HuH-7 (cell line): Measurements from ENCODE around the gene SPATS2L.
"Not testable (repeated sequence)": the region's sequence is repeated elsewhere in the genome, so short reads cannot be mapped to it uniquely, and the experiment has no call there.

ENCODE experiments used
- DNase-seq: peaks from one replicate; pipeline ENCODE4 v3.0.0; 2011; ENCODE audit warnings: low spot score

The SPATS2L gene

DNA sequence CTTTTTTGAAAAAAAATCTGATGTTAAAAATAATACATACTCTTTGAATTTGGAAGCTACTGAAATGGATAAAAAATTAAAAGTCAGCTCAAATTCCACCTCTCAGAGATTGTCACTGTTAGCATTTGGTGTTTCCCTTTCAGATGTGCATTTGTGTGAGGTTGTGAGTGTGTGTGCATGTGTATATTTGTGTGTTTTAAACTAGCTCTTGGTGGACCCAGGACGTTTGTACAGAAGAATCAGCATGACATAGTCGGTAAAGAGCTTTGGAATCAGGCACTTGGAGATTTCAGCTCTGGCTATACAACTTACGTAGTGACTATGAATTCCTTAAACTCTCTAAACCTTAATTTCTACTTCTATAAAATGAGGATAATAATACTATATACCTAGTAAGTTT lies 14.5 kb downstream of the SPATS2L start:
- no peak for DNase-seq

DNA sequence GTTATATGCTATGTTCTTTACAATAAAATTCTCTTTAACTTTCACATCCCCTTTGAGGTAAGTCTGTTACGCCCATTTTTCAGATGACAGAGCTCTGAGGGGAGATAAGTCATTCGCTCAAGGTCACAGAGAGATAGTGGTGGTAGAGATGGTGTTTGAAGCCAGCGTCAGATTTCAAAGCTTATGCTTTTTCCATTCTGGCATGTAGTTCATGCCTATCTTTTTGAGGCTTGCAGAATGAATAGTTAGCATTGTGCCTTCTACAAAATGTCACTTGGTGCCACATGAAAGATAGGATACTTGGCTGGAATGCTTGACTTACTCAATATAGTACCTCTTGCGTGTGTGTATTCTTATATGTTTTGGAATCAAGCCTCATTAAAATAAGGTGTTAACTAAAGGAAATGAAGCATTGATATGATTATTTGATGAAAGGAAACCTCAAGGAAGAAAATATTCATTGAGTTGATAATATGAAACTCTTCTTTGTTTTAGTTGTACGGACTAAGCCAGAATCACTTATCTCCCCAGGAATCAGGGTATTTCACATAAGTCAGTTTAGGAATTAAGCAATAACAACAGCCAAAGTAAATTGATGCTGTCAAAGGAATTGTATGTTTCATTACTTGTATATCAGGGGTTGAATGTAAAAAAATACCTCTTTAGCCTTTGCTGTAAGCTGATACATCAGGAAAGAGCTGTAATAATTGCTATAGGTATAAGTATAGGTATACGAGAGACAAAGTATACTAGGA lies 15.5 kb downstream of the SPATS2L start:
- no peak for DNase-seq

DNA sequence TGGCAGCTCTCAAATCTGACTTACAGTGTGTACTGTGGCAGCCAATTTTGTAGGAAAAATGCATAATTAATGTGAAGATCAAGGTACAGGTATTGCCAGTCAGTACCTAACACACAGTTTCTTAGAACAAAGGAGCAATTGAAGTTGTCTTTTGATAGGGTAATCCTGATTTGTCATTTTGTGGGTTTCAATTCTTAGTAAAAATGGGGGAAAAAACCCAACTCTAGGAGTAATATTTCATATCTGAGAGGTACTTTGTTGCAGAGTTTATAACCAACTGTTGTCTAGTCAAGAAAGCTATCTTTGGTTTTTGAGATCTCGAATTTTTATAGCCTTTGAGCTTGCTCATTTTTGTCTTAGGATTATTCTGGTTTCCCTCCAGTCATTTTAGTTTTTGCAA lies 16.1 kb downstream of the SPATS2L start:
- no peak for DNase-seq

DNA sequence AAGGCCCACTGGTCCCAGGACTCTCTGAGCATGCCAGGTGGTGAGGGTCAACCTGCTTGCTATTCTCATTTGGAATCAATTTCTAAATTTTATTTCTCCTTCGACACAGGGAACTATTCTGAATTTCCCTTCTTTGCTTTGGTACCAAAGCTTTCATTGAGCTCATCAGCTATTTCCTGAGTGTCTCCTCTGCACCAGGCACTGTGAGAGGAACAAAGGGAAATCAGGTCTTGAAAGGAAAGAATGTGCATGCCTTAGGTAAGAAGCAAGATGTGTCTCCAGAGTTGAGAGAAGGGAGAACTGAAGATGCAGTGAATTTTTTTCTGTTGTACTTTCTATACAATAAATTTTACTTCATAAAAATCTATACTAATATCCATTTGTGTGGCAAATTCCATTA lies 17.9 kb downstream of the SPATS2L start:
- no peak for DNase-seq

DNA sequence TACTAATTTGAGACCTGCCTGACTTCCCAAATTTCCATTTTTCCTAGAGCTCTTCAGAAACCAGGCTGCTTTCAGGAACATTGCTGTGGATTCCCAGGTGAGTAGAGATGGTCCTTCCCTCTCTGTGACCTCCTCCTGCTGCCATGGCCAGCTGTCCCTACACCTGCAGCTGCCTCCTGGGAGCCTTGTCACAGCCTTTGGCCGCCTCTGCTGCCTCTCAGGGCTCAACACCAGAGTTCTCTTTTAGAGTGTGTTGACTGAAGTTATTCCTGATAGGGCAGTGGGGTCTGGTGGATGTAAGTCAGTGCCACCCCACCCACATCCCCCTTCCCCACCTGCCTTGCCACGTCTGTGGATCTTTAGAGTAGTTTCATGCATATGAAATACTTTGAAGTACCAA lies 22.9 kb downstream of the SPATS2L start:
- DNase-seq = no peak

DNA sequence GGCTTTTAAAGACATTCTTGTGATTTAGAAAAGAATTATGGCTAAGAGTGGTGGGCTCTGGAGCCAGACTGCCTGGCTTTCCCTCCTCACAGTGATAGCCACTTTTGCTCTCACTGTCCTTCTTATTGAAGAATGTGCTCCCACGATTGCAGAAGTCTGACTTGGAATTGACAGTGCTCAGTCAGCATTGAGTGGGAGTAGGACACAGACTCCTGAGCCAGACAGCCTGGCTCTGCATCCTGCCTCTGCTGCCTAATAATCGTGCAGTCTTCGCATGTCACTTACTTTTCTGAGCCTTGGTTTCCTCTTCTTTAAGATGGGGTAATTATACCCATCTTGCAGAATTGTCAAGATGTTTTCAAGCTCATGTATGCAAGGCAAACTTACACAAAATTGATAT lies 23.3 kb downstream of the SPATS2L start:
- no peak for DNase-seq

DNA sequence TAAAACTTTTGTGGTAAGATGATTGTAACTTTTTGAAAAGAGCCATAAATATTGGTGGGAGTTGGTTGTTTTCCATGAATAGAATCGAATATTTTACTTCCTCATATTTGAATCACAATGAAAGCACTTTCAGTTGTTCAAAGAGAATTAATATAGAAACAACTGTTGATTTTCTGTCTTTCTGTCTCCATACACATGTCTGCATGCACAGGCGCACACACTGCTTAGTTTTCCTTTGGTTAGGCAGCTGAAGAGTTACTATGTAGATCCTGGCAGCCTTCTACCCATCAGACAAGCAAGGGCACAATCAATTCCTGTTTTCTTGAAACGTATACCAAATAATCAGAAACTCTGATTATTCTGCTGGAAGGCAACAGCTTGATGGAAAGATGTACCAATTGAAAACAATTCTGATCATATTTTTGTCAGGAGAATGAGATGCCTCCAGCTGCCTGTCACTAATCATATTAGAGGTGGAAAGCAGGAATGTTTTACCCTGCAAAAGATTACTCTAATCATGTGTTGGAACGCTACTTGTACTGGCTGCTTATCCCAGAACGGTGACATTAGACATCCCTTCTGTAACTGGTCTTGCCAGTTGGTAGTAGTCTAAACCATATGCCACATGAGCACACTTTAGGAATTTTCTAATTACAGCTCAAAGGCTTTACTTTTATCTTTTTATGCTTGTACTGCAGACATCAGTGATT lies 24.0 kb downstream of the SPATS2L start:
- DNase-seq = no peak

DNA sequence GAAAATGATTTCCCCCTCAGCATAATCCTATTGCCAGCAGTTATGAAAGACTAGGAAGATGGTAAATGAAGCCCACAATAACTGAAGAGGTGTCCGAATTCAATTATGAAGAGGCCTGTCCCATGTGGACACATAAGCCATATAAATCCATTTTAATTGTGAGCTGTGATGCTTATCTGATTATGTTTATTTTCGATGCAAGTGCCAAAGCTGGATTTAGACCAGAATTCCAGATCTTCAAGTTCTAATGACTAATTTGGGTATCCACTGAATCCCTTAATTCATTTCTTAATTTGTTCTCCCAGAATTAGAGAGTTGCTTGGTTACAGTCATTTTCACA lies 24.5 kb downstream of the SPATS2L start:
- no peak for DNase-seq

DNA sequence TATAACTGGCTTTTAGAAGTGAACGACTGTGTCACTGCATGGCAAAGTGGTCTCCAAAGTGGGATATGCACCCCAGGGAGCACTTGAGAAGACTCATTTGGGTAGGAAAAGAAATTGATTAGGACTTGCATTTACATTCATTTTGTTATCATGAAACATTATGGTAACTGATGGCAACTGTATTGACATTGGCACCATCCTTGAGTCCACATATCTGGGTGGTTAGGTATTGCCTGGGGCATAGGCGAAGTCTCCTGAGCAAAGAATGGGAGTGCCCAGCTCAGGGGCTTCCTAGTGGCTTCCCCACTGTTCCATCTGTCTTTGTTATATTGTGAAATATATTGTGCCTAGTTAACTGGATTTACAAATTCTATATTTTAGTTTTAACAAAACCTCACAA lies 29.2 kb downstream of the SPATS2L start:
- DNase-seq = no peak

DNA sequence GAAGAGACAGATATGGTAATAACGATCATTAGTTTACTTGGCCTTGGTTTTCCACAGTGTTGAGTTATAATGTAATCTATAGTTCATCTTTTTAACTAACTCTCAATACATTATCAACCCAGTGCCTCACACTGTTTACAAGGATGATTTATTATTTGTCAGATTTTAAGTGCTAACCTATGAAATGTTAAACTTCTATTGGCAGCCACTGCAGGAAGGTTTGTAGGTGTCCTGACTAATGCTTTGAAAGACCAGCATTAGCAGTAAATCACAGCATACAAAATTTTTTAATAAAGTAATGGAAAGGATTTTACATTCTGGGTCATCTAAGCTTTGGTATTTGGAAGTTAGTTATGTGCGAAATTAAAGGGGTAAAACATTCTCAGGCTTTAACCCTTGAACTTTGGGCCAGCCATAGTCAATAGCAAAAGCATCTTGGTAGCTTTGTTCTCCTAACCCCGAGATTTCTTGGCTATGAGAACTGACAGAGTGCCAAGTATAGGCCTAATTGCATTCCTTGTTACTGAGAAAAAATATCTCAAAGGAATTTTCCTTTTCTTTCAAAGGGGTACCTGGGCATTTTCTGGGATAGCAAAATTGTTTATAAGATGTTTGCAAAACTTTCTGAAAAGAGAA lies 30.6 kb downstream of the SPATS2L start:
- DNase-seq = no peak

DNA sequence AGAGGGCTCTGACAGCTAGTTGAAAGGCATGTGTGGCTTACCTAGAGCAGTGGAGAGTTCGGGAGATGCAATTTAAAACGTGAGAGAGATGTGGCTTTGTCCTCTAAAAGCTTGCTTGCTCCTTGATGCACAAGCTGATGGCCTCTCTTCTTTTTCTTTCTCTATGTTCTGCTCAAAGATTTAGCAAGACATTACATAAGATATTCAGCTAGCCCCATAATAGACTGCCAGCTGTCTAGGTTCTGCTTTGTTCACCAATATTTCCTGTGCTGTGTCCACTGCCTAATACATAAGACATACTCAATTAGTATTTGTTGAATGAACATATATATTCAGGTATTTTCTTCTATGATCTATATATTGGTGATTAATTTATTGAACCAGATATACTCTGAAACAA lies 31.1 kb downstream of the SPATS2L start:
- no peak for DNase-seq

DNA sequence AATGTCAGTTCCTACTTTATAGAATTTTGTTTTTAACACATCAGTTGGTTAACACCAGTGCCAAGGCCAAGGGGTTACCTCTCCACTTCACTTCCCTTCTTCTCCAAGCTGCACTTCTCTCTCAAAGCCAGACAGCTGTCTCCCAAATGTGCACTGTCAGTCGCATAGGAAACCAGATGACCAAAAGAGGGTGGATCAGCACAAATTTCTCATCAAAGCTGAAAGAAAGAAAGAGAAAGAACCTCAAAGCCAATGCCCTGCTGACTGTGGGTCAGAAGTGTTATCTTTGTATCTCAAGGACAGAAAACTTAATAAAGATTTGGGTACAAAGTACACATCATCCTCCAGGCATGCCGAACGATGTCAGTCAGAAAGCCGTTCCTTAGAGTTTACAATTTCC lies 32.2 kb downstream of the SPATS2L start:
- DNase-seq = no peak

DNA sequence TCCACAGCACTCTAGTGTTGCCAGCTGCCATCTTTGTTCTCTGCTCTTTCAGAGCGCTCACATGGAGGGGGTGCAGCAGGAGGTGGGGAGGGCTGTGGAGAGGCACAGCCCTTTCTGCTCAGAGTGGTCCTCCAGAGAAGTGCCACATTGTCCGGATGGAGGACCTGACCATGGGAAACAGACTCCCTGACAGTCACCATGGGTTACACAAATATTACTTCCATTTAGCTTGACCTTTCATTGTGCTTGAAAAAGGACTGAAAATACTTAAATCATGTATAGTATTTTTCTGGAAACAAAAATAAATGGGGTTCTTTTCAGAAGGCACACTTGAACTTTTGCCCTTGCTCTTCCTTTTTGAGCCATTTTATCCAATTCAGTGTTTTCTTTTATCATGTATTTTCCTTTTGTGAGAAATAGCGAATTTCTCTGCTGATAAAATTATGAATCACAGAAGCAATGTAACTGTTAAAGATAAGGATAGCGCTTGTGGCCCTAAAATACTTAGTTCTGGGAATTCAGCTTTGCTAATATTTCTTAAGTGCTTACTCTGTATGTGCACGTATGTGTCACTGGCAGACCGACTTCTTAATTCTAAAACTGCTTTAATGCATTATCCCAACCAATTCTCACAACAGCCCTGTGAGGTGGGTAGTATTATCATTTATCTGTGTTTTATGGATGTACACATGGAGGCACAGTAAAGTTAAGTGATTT lies 34.2 kb downstream of the SPATS2L start:
- DNase-seq = no peak

DNA sequence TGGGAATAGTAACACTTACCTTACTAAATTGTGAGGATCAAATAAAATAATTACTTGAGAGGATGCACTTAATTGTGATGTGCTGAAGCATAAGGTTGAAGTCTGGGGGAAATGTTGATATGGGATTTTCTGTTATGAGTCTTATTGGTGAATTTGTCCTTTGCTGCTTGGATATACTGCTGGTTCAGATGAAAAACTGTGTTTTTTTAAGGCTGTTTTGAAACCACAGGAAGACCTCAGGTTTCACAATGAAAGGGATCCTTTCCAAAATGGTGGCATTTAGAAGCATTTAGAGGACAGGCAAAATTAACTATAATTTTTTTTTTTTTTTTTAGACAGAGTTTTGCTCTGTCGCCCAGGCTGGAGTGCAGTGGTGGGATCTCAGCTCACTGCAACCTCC lies 34.9 kb downstream of the SPATS2L start:
- no peak for DNase-seq

DNA sequence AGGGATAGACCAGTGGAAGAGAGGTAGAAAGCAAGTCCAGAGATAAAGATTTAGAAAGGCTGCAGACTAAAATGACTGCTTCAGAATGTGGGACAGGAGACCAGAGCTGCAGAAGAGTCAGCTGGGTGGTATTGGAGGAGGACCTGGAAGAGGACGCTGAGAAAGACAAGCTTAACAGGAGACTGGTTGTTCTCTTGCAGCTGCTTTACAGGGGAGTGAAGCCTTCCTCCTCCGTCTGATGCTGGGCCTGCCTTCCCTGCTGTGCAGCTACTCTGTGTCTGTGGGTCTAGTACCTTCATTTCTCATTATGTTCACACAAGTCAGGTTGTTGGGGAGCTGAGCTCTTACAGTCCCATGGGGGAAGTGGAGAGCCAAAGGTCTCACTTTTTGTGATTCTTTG lies 35.7 kb downstream of the SPATS2L start:
- no peak for DNase-seq

DNA sequence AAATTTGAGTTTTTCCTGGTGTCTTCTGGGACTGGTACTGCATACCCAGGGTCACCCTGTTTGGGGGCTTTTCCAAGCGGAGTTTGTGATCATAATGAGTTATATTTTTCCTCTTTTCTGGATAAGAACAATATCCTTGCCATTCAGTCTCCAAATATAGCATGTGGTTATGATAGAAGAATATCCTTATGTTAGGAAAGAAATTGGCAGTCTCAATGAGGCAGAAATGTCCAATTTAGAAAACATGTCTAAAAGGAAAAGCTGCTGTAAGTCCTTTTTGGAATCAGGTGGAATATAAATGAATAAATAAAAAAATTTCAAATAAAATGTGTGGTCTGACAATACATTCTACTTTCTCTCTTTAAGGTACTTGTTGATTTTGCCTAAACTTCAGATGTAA lies 36.2 kb downstream of the SPATS2L start:
- DNase-seq = no peak

DNA sequence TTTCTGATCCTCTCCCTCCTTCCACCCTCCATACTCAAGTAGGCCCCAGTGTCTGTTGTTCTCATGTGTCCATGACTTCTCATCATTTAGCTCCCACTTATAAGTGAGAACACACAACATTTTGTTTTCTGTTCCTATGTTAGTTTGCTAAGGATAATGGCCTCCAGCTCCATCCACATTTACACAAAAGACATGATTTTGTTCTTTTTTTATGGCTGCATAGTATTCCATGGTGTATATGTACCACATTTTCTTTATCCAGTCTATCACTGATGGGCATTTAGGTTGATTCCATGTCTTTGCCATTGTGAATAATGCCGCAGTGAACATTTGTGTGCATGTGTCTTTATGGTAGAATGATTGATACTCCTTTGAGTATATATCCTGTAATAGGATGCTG lies 37.7 kb downstream of the SPATS2L start:
- DNase-seq = not testable (repeated sequence)

DNA sequence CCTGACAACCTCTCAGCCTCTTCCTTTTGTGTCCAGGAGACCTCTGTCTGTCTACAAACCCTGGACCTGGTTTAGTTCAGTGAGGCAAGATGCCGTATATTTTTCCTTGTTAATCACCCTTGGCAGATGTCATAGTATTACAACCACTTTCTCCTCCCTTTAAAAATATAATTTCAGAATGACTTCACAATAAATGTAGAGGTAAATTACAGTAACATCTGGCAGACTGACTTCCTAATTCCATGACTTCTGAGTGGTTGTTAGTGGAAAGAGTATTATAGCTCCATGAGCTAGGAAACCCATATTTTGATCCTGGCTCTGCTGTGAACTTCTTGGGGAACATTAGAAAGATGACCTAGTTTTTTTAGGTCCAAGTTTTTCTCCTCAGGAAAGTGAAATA lies 39.5 kb downstream of the SPATS2L start:
- DNase-seq = no peak

DNA sequence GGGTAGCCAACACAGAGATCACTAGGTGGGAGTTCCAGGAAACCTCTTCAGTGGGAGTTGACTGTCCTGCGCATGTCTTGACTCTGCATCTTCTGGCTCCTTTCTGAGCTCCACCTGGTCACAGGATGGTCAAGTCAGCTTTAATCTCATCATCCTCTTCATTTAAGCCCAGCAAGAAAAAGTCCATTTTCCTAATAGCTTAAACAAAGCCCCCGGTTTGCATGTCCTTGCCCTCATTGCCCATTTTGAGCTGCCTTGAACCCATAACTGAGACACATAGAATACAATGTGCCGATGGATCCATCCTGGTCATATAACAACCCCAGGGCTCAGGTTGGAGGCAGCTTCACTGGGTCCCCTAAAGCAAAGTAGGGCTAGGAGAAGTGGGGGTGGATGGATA lies 40.8 kb downstream of the SPATS2L start:
- DNase-seq = no peak

DNA sequence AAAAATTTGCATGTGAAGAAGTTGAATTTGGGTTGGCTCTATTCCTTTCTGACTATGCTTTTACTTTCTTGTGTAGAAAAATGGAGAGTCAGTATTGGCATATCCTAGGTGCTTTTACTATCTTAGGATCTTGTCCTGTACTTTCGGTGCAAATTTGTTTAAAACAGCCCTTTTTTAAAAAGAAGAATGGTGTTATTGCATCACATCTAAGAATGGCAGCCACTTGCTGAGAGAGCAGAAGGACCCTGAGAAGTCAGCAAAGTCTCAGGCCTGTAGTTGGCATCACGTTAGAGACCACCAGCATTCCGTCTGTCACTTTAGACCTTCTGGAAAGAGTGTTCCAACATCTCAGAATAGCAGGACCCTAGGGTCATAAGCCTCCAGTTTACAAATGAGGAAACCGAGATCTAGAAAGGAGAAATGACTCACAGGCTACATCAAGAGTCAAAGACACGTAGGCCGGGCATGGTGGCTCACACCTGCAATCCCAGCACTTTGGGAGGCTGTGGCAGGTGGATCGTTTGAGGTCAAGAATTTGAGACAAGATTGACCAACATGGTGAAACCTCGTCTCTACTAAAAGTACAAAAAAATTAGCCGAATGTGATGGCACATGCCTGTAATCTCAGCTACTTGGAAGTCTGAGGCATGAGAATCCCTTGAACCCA lies 42.5 kb downstream of the SPATS2L start:
- DNase-seq = no peak

DNA sequence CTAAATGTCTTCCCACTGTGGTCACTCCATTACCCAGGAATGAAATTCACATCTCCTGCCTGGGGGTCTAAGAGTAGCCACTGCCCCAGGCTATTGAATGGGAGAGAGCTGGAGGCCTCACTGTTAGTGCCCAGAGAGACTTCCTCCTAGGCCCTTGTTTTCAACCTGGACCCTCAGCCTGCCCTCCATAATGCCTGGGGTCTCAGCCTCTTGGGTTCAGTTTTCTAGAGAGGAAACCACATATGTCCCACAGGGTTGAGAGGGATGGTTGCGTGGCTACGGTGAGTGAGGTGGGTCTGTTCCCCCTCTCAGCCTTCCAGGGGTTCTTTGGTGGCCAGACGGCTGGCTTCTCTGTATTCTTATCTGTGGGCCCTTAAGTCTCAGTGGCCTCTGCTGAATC lies 43.4 kb downstream of the SPATS2L start:
- DNase-seq = no peak

DNA sequence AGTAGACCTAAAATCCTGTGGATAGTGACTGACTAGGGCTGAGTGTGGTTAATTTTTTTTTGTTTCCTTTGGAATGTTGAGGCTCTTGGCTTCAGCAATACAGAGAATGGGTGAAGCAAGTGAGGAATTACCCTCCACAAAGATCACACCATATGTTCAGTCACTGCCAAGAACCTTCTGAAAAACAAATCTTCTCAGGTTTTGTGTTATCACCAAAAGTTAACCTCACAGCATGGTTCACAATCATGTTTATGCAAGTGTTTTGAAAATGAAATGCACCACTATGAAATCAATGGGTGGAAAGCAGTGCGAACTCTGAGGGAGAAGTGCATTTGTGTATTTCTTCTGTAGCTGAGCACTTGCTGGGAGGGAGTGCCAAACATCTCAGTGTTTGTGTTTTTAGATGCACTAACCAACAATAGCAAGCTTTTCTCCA lies 44.4 kb downstream of the SPATS2L start:
- no peak for DNase-seq
